OCI-LY3 (cell line): Measurements from ENCODE around the gene IPO11.

Source experiments
- H2AFZ ChIP-seq: fragments of 200-600, 300-600 bp; shearing (Covaris generic); 2 replicates; pipeline ENCODE4 v1.6.0; 2014; ENCODE audit warnings: antibody characterized with exemption, low read depth, low read length
- H3K27ac ChIP-seq: fragments of 200-600, 300-600 bp; sonication (generic); 2 replicates; pipeline ENCODE4 v1.5.1; 2014; ENCODE audit warnings: mild to moderate bottlenecking, low read length, moderate library complexity, mixed read lengths
- H3K27me3 ChIP-seq: fragments of 200-600, 300-600 bp; sonication (generic); 2 replicates; pipeline ENCODE4 v1.6.1; 2014; ENCODE audit warnings: low read depth, low read length, mixed read lengths
- H3K36me3 ChIP-seq: fragments of 200-600, 300-600 bp; sonication (generic); replicated peaks from 2 replicates; pipeline ENCODE3; 2014; ENCODE audit warnings: low read depth, low read length, mixed read lengths
- H3K4me1 ChIP-seq: fragments of 300-600, 200-600 bp; sonication (generic); 2 replicates; pipeline ENCODE4 v1.6.1; 2014; ENCODE audit warnings: low read length, mixed read lengths
- H3K4me2 ChIP-seq: fragments of 200-600, 300-600 bp; sonication (generic); 2 replicates; pipeline ENCODE4 v1.6.1; 2014; ENCODE audit warnings: low read length, mixed read lengths
- H3K4me3 ChIP-seq: fragments of 300-600, 200-600 bp; sonication (generic); 2 replicates; pipeline ENCODE4 v1.5.1; 2014; ENCODE audit warnings: antibody characterized with exemption, mild to moderate bottlenecking, low read length, moderate library complexity
- H3K79me2 ChIP-seq: fragments of 300-600, 200-600 bp; shearing (Covaris generic); 2 replicates; pipeline ENCODE4 v1.6.1; 2014; ENCODE audit warnings: mild to moderate bottlenecking, low read length, mixed read lengths
- H3K9ac ChIP-seq: fragments of 300-600, 200-600 bp; shearing (Covaris generic); 2 replicates; pipeline ENCODE4 v1.6.0; 2014; ENCODE audit warnings: mild to moderate bottlenecking, low read length, moderate library complexity
- H3K9me3 ChIP-seq: fragments of 200-600, 300-600 bp; shearing (Covaris generic); 2 replicates; pipeline ENCODE4 v1.6.1; 2014; ENCODE audit warnings: low read length, mixed read lengths; ENCODE audit not compliant: insufficient read depth
- H4K20me1 ChIP-seq: fragments of 200-600, 300-600 bp; sonication (generic); 2 replicates; pipeline ENCODE4 v1.6.1; 2016; ENCODE audit warnings: low read length, mixed read lengths; ENCODE audit not compliant: insufficient read depth
- CTCF ChIP-seq: fragments of 200-600, 300-600 bp; sonication (generic); IDR thresholded peaks from 2 replicates; pipeline ENCODE4 v1.5.1; 2014; ENCODE audit warnings: antibody characterized with exemption, low read length, low read depth
- EZH2phosphoT487 ChIP-seq: fragments of 200-600 bp; shearing (Covaris generic); IDR thresholded peaks from 2 replicates; pipeline ENCODE4 v1.6.1; 2018; ENCODE audit warnings: antibody characterized with exemption, mixed run types, low read depth

Gene IPO11

GRCh38 chr5:62412549-62413329 is at the start of gene IPO11:
IPO11 (plus strand) TSS chr5:62412763; CDS start chr5:62437280, 24,517 bp downstream.
- peak within 1 kb of the TSS; percentile 96 for H2AFZ ChIP-seq
- H4K20me1 ChIP-seq, result 0 out of 2 replicates have a peak, but pooled peaks cover 3% of the 10 kb centered on the region
- no peaks in the 10 kb centered on the region for H3K27me3 ChIP-seq
- peaks cover 52% of the 10 kb centered on the region for H3K79me2 ChIP-seq
- H3K27ac ChIP-seq, result no peak within 1 kb of the TSS
- peaks cover 21% of the 10 kb centered on the region for H3K4me1 ChIP-seq
- H3K9me3 ChIP-seq, result no peaks in the 10 kb centered on the region
- peak within 1 kb of the TSS; percentile 93 for H3K4me3 ChIP-seq
- no peaks in the 10 kb centered on the region for H3K36me3 ChIP-seq
- H3K4me2 ChIP-seq, result peak within 1 kb of the TSS; percentile 88
- TF ChIP-seq CTCF (no peak), EZH2phosphoT487 (no peak)
- H3K9ac ChIP-seq, result peak within 1 kb of the TSS; percentile 74

- no peaks in the 10 kb centered on the region for H4K20me1 ChIP-seq
- no peaks in the 10 kb centered on the region for H3K79me2 ChIP-seq
- H2AFZ ChIP-seq, result no peak overlapping the region
- H3K9me3 ChIP-seq, result no peaks in the 10 kb centered on the region
- no peak overlapping the region for H3K4me2 ChIP-seq
- no peak overlapping the region for H3K27ac ChIP-seq
- TF ChIP-seq CTCF (no peak), EZH2phosphoT487 (no peak)
- peaks cover 27% of the 10 kb centered on the region for H3K36me3 ChIP-seq
- H3K9ac ChIP-seq, result no peak overlapping the region
- no peak overlapping the region for H3K4me3 ChIP-seq
- no peaks in the 10 kb centered on the region for H3K27me3 ChIP-seq
- no peaks in the 10 kb centered on the region for H3K4me1 ChIP-seq
These were observed 43.5 kb upstream of the IPO11 start for GRCh38 chr5:62369039-62369438.

GRCh38 chr5:62371409-62371808 is 41.2 kb upstream of the IPO11 start:
- Histone ChIP-seq H3K27me3 (no peaks in the 10 kb centered on the region), H2AFZ (no peak overlapping the region), H3K4me1 (no peaks in the 10 kb centered on the region), H3K9ac (no peak overlapping the region), H4K20me1 (no peaks in the 10 kb centered on the region), H3K9me3 (no peaks in the 10 kb centered on the region), H3K4me3 (no peak overlapping the region), H3K79me2 (no peaks in the 10 kb centered on the region), H3K27ac (no peak overlapping the region), H3K36me3 (peaks cover 15% of the 10 kb centered on the region), H3K4me2 (no peak overlapping the region)
- TF ChIP-seq CTCF, result no peak
- TF ChIP-seq EZH2phosphoT487, result no peak

GRCh38 chr5:62372600-62372999 is 40.0 kb upstream of the IPO11 start:
- Histone ChIP-seq H3K27ac (no peak overlapping the region), H3K9me3 (no peaks in the 10 kb centered on the region), H2AFZ (no peak overlapping the region), H4K20me1 (no peaks in the 10 kb centered on the region), H3K4me1 (no peaks in the 10 kb centered on the region), H3K9ac (no peak overlapping the region), H3K79me2 (no peaks in the 10 kb centered on the region), H3K4me3 (no peak overlapping the region), H3K4me2 (no peak overlapping the region), H3K36me3 (peaks cover 15% of the 10 kb centered on the region), H3K27me3 (no peaks in the 10 kb centered on the region)
- no peak for TF ChIP-seq CTCF
- no peak for TF ChIP-seq EZH2phosphoT487
